Effector CD4-positive, alpha-beta T cell (primary cell): ENCODE results near the gene ARSJ.

Experiments used
- DNase-seq: peaks from one replicate; pipeline ENCODE4 v3.0.0-alpha.2; 2020

ARSJ gene

DNA sequence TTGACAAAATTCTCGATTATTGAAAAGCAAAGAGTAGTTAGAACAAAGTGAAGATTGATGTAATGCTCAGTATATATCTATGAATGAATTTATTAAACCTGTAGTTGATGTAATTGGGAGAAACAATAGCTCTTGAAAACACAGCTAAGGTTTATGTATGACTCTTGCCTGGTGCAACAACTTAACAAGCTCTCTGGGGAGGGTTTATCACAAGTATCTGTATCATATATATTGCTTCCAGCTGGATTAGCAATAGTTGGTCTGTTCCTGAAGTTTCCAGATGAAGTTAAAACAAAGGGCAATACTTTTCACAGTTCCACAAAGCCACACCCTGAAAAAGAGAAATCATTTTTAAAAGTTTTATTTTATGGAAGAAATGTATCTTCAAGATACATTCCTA lies 91.4 kb downstream of the ARSJ start:
- DNase-seq, result no peak

DNA sequence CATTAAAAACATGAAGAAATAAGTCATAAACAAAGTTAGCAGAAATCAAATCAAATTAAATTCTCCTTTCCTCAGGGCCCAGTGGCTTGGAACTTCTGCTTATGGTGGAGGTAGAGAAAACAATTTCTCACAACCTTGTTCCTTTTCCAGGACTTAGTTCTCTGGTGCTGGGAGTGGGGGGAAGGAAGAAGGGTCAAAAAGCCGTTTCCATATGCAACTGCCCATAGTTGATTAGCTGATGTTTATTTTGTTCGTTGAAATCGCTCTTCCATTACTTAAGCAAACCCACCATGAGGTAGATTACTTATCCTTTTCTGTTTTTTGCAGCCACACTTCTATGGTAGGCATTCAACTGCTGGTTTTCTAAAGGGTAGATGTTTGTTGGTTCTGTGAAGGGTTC lies 94.2 kb downstream of the ARSJ start:
- no peak for DNase-seq

- DNase-seq, result no peak
Measured at GRCh38 chr4:113884655-113885054, 94.8 kb downstream of the ARSJ start.

DNA sequence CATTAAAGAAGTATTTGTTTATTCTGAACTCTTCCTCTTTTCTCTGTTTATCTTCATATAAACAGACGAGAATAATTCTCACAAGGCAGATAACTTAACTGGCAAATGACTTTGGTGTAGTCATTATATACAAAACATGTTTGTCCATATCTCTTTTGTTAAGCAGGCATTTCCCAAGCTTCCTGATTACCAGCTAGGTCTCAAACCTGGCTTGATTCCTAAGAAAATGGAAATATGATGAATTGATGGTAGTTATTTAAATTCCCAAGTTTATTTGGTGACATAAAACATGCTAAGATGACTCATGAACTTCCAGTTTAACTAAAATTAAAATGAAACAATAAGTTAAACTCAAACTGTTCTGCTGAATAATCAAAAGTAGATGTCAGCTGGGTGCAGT lies 96.8 kb downstream of the ARSJ start:
- no peak for DNase-seq

DNA sequence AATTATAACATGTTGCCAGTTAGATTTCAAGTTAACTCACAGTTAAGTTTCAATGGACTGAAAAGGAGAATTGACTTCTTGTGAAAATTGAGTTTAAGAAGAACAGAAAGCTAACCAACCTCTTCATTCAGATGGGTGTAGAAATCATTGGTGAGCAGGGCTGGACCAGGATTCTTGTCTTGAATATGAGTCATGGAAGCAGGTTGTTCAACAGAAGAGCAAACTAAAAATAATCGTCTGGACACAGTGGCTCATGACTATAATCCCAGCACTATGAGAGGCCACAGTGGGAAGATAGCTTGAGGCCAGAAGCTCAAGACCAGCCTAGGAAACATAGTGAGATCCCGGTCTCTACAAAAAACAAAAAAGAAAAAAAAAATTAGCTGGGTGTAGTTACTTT lies 98.2 kb downstream of the ARSJ start:
- DNase-seq, result no peak

DNA sequence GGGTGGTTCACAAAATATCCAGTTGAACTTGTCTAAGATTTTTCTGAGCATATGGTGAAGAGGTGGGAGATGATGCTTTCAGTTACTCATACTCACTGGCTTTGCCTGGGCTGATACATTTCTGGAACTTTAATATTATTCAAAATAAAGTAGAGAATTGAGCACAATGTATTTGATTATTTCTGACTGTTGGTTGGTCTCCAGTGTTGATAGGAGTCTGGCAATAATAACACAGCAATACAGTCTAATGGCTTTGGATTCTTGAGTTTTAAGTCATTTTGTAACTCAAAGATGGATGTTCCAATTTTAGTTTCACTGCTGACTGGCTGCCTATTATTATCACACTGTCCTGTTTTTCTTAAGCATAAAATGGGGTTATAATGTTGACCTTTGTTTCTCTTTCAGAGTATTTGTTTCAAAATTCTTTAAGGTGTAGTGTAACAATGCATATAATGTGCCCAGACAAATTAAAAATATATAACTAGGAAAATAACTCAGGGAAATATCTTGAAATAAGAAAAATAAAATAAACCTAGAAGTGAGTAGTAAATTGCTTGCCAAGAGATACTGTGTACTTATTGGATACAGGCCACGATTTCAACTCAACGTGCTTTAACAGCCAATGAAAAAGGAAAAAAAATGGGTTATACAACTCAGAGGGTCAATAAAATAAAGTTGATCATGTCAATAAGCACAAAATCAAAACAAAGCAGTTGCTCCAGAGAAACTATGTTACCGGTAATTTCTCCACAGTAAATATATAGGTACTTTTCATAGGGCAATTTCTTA lies 99.0 kb downstream of the ARSJ start:
- no peak for DNase-seq

DNA sequence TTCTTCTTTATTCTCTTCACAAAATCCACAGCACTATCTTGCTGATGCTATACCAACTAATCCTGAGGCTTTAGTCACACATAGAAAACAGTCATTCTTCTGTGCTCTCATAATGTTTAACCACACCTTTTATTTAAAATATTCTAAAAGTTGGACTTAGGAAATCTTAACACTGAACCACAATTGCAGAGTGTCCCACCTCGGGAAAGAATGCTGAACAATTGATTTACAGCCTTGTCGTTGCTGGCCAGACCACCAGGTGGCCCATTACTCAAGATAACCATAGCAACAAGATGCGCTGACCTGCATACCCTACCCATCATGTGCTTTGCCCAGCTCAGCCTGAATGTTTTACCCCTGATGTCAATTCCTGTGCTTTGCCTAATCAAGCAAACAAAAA lies 100.8 kb downstream of the ARSJ start:
- no peak for DNase-seq

DNA sequence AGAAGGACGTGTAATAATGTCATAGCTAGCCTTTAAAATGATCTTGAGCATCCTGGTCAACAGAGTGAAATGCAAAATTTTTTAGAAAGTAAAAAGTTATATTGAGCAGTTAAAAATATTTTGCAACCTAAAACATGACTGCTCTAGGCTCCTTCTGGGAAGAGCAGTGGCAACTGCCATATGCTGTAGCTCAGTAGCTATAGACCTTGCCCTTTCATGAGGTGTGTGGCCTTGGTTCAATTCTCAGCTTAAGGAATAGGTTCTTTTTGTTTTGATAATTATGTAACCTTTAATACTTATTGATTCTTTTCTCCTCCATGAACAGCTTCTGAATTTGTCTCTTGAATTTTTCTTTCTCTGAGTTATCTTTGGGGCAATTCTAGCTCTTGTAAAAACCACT lies 105.0 kb downstream of the ARSJ start:
- DNase-seq, result no peak

- DNase-seq, result no peak
Measured at GRCh38 chr4:113873508-113873907, 105.9 kb downstream of the ARSJ start.

- no peak for DNase-seq
Measured at GRCh38 chr4:113872426-113873260, 106.8 kb downstream of the ARSJ start.

GRCh38 chr4:113871080-113871479 lies 108.4 kb downstream of the ARSJ start:
- DNase-seq, result no peak

DNA sequence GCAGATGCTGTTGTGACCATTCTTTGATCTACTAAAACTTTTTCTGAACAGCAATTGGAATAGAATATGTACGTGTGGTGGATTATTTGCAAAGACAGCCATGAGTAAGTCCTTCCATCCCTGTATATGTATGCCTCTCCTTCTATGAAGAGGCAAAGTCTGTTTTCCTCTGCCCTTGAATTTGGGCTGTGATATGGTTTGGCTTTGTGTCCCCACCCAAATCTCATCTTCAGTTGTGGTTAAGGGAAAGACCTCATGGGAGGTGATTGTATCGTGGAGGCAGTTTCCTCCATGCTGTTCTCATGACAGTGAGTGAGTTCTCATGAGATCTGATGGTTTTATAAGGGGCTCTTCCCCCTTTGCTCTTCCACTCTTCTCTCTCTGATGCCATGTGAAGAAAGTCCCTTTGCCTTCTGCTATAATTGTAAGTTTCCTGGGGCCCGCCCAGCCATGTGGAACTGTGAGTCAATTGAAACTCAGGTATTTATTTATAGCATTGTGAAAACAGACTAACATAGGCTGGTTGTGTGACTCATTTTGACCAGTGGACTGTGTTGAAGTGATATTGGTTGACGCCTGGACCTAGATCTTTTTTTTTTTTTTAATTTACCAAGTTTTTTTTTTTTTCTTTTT lies 109.6 kb downstream of the ARSJ start:
- no peak for DNase-seq

DNA sequence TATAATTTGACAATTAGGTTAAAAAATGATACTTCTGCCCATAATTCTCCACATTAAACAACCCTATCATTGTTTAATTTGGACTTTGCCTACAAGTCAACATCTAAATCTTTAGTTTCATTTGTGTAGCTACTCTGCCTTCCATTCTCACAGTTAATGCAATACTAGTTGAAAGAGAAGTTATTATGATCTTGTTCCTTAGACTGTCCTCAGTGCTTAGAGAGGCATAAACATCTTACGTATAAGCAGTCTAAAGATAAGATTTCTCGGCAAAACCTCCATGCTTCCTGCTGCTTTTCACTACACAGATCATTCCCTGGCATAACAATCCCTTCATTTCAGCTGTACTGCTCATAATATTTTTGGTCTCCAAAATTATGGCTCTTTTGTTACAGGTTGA lies 112.8 kb downstream of the ARSJ start:
- DNase-seq, result no peak

DNA sequence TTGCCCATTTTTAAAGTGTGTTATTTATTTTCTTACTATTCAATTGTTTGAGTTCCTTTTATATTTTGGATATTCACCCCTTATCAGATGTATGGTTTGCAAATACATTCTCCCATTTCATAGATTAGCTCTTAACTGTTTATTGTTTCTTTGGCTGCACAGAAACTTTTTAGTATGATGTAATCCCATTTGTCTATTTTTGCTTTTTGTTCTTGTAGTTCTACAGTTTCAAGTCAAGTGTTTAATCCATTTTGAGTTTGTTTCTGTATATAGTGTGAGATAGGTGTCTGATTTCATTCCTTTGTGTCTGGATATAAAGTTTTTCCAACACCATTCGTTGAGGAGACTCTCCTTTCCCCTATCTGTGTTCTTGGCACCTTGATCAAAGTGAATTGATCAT lies 120.5 kb downstream of the ARSJ start:
- no peak for DNase-seq

- DNase-seq, result no peak
Measured at GRCh38 chr4:113851816-113852215, 127.6 kb downstream of the ARSJ start.
